OCI-LY3 (cell line): ENCODE results near the gene FAM50B.

Source experiments
- CTCF ChIP-seq: fragments of 200-600, 300-600 bp; sonication (generic); IDR thresholded peaks from 2 replicates; pipeline ENCODE4 v1.5.1; 2014; ENCODE audit warnings: antibody characterized with exemption, low read length, low read depth
- EZH2phosphoT487 ChIP-seq: fragments of 200-600 bp; shearing (Covaris generic); IDR thresholded peaks from 2 replicates; pipeline ENCODE4 v1.6.1; 2018; ENCODE audit warnings: antibody characterized with exemption, mixed run types, low read depth

- TF ChIP-seq CTCF (no peak), EZH2phosphoT487 (no peak)
These were observed 24.9 kb downstream of the FAM50B start for GRCh38 chr6:3874069-3874468.
